Measurements from ENCODE around the gene GFPT1. TPM values are rescaled to one million over a fixed set of nuclear protein-coding genes. Genes with fewer than 3 reads are reported as not detected.

GFPT1 gene
- polyA plus RNA-seq, 1 donor (not counting 4 experiments of a cell fraction or from before 2014, with no cell fraction given): 12.9 TPM

DNA sequence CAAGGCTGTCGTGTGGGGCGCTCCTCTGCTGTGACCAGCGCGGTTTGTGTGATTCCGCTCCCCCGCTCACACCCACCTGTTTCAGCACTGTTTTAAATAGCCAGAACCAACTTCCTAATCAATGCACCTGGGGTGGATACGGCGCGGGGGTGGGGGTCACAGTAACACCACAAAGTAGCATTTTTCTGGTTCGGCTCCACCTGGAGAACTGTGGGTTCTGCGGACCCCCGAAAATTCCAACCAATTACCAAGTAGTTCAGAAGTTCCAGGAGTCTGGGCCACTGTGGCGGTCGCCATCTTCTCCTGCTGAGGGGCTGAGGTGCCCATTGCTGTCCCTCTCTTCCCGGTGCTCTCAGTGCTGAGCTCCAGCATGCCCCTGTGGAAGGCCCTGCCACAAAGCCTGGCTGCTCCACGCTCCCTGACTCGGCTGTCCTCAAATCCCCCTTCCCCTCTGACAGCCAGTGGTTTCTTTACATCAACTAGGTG, 79.4 kb downstream of the GFPT1 start:
- H2AFZ ChIP-seq (ENCODE audit: control insufficient read depth, low read length): no peak overlapping the region
- dilution Hi-C loops (cut with MboI; ENCODE audit: extremely low pct_ligation_motif_present, low sequenced_read_pairs): no loop called here
- peak overlapping the region; percentile 46 to 89 (median 74) for H3K4me3 ChIP-seq (ENCODE audit: control insufficient read depth in 2 of 3, extremely low read depth in 1 of 3, insufficient read depth in 2 of 3, low read depth in 1 of 3, low read length in 3 of 3)

DNA sequence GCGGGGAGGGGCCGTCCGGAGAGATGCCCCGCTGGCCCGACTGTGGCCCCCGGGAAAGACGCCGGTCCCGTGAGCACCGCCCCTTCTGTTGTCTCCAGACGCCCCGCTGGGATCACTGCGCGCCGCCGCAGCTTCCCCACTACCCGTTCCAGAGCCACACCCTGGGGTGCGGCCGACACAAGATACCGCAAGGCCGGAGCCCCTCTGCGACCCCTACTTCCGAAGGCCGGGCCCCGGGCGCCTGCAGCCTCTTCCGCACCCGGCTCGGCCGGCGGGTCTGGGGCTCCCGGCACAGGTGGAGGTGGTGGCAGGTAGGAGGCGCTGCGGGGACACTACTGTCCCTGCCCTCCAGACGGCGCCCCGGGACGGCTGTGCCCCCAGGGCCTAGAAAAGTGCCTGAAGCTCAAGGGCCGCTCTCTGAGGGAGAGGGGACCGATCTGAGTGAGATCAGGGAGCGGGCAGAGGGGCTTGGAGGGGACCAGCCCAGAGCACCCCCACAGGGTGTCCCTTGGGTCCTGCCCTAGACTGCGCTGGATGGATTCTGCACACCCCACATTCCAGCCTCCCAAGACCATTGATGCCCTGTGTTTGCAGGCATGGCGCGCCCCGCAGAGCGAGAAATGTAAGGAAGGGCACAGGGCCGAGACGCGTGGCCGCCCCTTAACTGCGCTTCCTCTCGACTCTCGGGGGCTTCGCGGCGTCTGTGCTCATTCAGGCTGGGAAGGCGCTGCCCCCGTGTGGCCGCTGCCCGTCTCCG, 80.0 kb downstream of the GFPT1 start:
- H3K4me3 ChIP-seq (ENCODE audit: control insufficient read depth in 2 of 3, extremely low read depth in 1 of 3, insufficient read depth in 2 of 3, low read depth in 1 of 3, low read length in 3 of 3): peak overlapping the region; percentile 46 to 89 (median 74)
- no peak overlapping the region for H3K27ac ChIP-seq (ENCODE audit: control insufficient read depth, insufficient read depth, low read length)
- H3K36me3 ChIP-seq (ENCODE audit: control insufficient read depth in 2 of 2, extremely low read depth in 1 of 2, insufficient read depth in 2 of 2, low read length in 2 of 2): no peaks in the 10 kb centered on the region
- dilution Hi-C loops (cut with MboI; ENCODE audit: extremely low pct_ligation_motif_present, low sequenced_read_pairs): no loop called here
- H3K27me3 ChIP-seq (ENCODE audit: control insufficient read depth, extremely low read depth, insufficient read depth, low read length): peaks cover 26% of the 10 kb centered on the region
- H3K79me2 ChIP-seq (ENCODE audit: control insufficient read depth, insufficient read depth, low read length): no peaks in the 10 kb centered on the region
- TF ChIP-seq EZH2 (IDR thresholded peaks at IDR 0.05; ENCODE audit: low read length): no peak
- TF ChIP-seq, protein P1, sequence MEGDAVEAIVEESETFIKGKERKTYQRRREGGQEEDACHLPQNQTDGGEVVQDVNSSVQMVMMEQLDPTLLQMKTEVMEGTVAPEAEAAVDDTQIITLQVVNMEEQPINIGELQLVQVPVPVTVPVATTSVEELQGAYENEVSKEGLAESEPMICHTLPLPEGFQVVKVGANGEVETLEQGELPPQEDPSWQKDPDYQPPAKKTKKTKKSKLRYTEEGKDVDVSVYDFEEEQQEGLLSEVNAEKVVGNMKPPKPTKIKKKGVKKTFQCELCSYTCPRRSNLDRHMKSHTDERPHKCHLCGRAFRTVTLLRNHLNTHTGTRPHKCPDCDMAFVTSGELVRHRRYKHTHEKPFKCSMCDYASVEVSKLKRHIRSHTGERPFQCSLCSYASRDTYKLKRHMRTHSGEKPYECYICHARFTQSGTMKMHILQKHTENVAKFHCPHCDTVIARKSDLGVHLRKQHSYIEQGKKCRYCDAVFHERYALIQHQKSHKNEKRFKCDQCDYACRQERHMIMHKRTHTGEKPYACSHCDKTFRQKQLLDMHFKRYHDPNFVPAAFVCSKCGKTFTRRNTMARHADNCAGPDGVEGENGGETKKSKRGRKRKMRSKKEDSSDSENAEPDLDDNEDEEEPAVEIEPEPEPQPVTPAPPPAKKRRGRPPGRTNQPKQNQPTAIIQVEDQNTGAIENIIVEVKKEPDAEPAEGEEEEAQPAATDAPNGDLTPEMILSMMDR (optimal IDR thresholded peaks at IDR 0.05 in 1 of 3, IDR thresholded peaks at IDR 0.05 in 1 of 3, conservative IDR thresholded peaks at IDR 0.05 in 1 of 3; ENCODE audit: extremely low read depth in 1 of 3, insufficient read depth in 2 of 3, low read length in 3 of 3): peak; percentile 49 to 98 (median 90)
- H3K4me1 ChIP-seq (ENCODE audit: control insufficient read depth, extremely low read depth, insufficient read depth, low read length): peaks cover 15% of the 10 kb centered on the region
- H3K9me1 ChIP-seq (ENCODE audit: control insufficient read depth, extremely low read depth, insufficient read depth, low read length): no peaks in the 10 kb centered on the region
- DNase-seq (ENCODE audit: low read depth, low spot score) (no peak), FAIRE-seq (no peak)
- H3K9me3 ChIP-seq (ENCODE audit: control insufficient read depth, low read depth, low read length): peaks cover 3% of the 10 kb centered on the region
- peak overlapping the region; percentile 97 for H3K4me2 ChIP-seq (ENCODE audit: control insufficient read depth, extremely low read depth, insufficient read depth, low read depth, low read length)
- peak overlapping the region; percentile 90 for H2AFZ ChIP-seq (ENCODE audit: control insufficient read depth, low read length)
- no peaks in the 10 kb centered on the region for H4K20me1 ChIP-seq (ENCODE audit: control insufficient read depth, extremely low read depth, insufficient read depth, low read length)
- peak overlapping the region; percentile 57 for H3K9ac ChIP-seq (ENCODE audit: control insufficient read depth, extremely low read depth, insufficient read depth, low read length)

More for the DNA sequence above, 79.4 kb downstream of the GFPT1 start:
- Histone ChIP-seq H3K9me1 (ENCODE audit: control insufficient read depth, extremely low read depth, insufficient read depth, low read length) (no peaks in the 10 kb centered on the region), H3K4me1 (ENCODE audit: control insufficient read depth, extremely low read depth, insufficient read depth, low read length) (peaks cover 15% of the 10 kb centered on the region), H3K79me2 (ENCODE audit: control insufficient read depth, insufficient read depth, low read length) (no peaks in the 10 kb centered on the region), H3K9ac (ENCODE audit: control insufficient read depth, extremely low read depth, insufficient read depth, low read length) (peak overlapping the region; percentile 57), H3K36me3 (ENCODE audit: control insufficient read depth in 2 of 2, extremely low read depth in 1 of 2, insufficient read depth in 2 of 2, low read length in 2 of 2) (no peaks in the 10 kb centered on the region), H3K27me3 (ENCODE audit: control insufficient read depth, extremely low read depth, insufficient read depth, low read length) (peaks cover 26% of the 10 kb centered on the region), H3K4me2 (ENCODE audit: control insufficient read depth, extremely low read depth, insufficient read depth, low read depth, low read length) (peak overlapping the region; percentile 97), H3K9me3 (ENCODE audit: control insufficient read depth, low read depth, low read length) (peaks cover 3% of the 10 kb centered on the region), H4K20me1 (ENCODE audit: control insufficient read depth, extremely low read depth, insufficient read depth, low read length) (no peaks in the 10 kb centered on the region), H3K27ac (ENCODE audit: control insufficient read depth, insufficient read depth, low read length) (no peak overlapping the region)
- TF ChIP-seq, protein P1 (optimal IDR thresholded peaks at IDR 0.05 in 1 of 3, IDR thresholded peaks at IDR 0.05 in 1 of 3, conservative IDR thresholded peaks at IDR 0.05 in 1 of 3; ENCODE audit: extremely low read depth in 1 of 3, insufficient read depth in 2 of 3, low read length in 3 of 3): no peak
- TF ChIP-seq EZH2 (IDR thresholded peaks at IDR 0.05; ENCODE audit: low read length): no peak
- DNase-seq (ENCODE audit: low read depth, low spot score): no peak
- FAIRE-seq: no peak

All from keratinocyte (primary cell).